Measurements from ENCODE around the gene SLIT1. TPM values are rescaled to one million over a fixed set of nuclear protein-coding genes. Genes with fewer than 3 reads are reported as not detected.

SLIT1 gene
- total RNA-seq, 4 donors from 2014 or later = 0.10 to 0.13 TPM; not detected in 2

- DNase-seq = no peak
- no peaks in the 10 kb centered on the region for H3K36me3 ChIP-seq
- in situ Hi-C loops (cut with MboI; ENCODE audit: low sequenced_read_pairs in 4 of 4) (no loop called here), intact Hi-C loops (cut with DNase I; ENCODE audit: low total_unique reads) (no loop called here)
- peaks cover 14 to 21% (median 16%) of the 10 kb centered on the region in 3 donors for H3K27me3 ChIP-seq
- H3K9me3 ChIP-seq = no peaks in the 10 kb centered on the region
- no peak overlapping the region for H3K4me3 ChIP-seq
- no peak overlapping the region for H3K27ac ChIP-seq
- no peak for ATAC-seq
- TF ChIP-seq, protein P1, sequence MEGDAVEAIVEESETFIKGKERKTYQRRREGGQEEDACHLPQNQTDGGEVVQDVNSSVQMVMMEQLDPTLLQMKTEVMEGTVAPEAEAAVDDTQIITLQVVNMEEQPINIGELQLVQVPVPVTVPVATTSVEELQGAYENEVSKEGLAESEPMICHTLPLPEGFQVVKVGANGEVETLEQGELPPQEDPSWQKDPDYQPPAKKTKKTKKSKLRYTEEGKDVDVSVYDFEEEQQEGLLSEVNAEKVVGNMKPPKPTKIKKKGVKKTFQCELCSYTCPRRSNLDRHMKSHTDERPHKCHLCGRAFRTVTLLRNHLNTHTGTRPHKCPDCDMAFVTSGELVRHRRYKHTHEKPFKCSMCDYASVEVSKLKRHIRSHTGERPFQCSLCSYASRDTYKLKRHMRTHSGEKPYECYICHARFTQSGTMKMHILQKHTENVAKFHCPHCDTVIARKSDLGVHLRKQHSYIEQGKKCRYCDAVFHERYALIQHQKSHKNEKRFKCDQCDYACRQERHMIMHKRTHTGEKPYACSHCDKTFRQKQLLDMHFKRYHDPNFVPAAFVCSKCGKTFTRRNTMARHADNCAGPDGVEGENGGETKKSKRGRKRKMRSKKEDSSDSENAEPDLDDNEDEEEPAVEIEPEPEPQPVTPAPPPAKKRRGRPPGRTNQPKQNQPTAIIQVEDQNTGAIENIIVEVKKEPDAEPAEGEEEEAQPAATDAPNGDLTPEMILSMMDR (IDR thresholded peaks at IDR 0.05 in 4 of 5, conservative IDR thresholded peaks at IDR 0.05 in 1 of 5) = no peak
- TF ChIP-seq POLR2A (IDR thresholded peaks at IDR 0.05) = no peak
- H3K4me1 ChIP-seq = no peaks in the 10 kb centered on the region
Measured at GRCh38 chr10:97192952-97193435, 7.2 kb upstream of the SLIT1 start.

DNA sequence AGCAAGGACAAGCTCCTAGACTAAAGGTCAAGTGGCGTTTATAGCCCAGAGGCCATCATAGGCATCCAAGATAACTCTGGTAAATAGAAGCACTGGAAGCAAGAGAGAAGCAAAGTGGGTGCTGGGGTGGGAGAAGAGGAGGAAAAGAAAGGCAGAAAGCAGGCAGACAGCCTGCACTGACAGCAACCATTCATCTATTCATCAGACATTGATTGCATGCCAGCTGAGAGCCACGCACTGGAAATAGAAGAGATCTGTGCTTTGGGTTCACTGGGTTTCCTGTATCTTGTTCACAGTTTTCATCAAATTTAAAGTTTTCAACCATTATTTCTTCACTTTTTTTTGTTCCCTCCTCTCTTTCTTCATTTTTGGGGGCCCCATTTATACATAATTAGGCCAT is 4.7 kb upstream of the SLIT1 start:
- intact Hi-C loops (cut with DNase I; ENCODE audit: low total_unique reads) (no loop called here), in situ Hi-C loops (cut with MboI; ENCODE audit: low sequenced_read_pairs in 4 of 4) (no loop called here)
- no peak overlapping the region for H3K4me3 ChIP-seq
- no peaks in the 10 kb centered on the region for H3K36me3 ChIP-seq
- H3K4me1 ChIP-seq = no peaks in the 10 kb centered on the region
- ATAC-seq = no peak
- no peak for DNase-seq
- H3K27ac ChIP-seq = no peak overlapping the region
- H3K27me3 ChIP-seq = peaks cover 22 to 27% (median 22%) of the 10 kb centered on the region in 3 donors
- no peak for TF ChIP-seq POLR2A (IDR thresholded peaks at IDR 0.05)
- TF ChIP-seq, protein P1 (IDR thresholded peaks at IDR 0.05 in 4 of 5, conservative IDR thresholded peaks at IDR 0.05 in 1 of 5) = no peak
- H3K9me3 ChIP-seq = no peaks in the 10 kb centered on the region

GRCh38 chr10:97188261-97188711 is 2.5 kb upstream of the SLIT1 start:
- intact Hi-C loops (cut with DNase I; ENCODE audit: low total_unique reads) = no loop called here
- in situ Hi-C loops (cut with MboI; ENCODE audit: low sequenced_read_pairs in 4 of 4) = no loop called here
- Histone ChIP-seq H3K4me3 (no peak overlapping the region), H3K27ac (no peak overlapping the region), H3K27me3 (peaks cover 28 to 35% (median 29%) of the 10 kb centered on the region in 3 donors), H3K4me1 (no peaks in the 10 kb centered on the region), H3K36me3 (no peaks in the 10 kb centered on the region), H3K9me3 (no peaks in the 10 kb centered on the region)
- DNase-seq (no peak), ATAC-seq (no peak)
- TF ChIP-seq, protein P1 (IDR thresholded peaks at IDR 0.05 in 4 of 5, conservative IDR thresholded peaks at IDR 0.05 in 1 of 5) = no peak
- no peak for TF ChIP-seq POLR2A (IDR thresholded peaks at IDR 0.05)

GRCh38 chr10:97186911-97187310 is 1.2 kb upstream of the SLIT1 start:
- H3K4me1 ChIP-seq = no peaks in the 10 kb centered on the region
- intact Hi-C loops (cut with DNase I; ENCODE audit: low total_unique reads) = no loop called here
- no peaks in the 10 kb centered on the region for H3K9me3 ChIP-seq
- no peak overlapping the region for H3K27ac ChIP-seq
- H3K27me3 ChIP-seq = peaks cover 28 to 35% (median 29%) of the 10 kb centered on the region in 3 donors
- in situ Hi-C loops (cut with MboI; ENCODE audit: low sequenced_read_pairs in 4 of 4) = no loop called here
- no peaks in the 10 kb centered on the region for H3K36me3 ChIP-seq
- DNase-seq = no peak
- TF ChIP-seq, protein P1 (IDR thresholded peaks at IDR 0.05 in 4 of 5, conservative IDR thresholded peaks at IDR 0.05 in 1 of 5) = no peak
- TF ChIP-seq POLR2A (IDR thresholded peaks at IDR 0.05) = no peak
- no peak for ATAC-seq
- no peak overlapping the region for H3K4me3 ChIP-seq

- Histone ChIP-seq H3K27ac (no peak overlapping the region), H3K27me3 (peaks cover 29 to 35% (median 31%) of the 10 kb centered on the region in 3 donors), H3K4me1 (no peaks in the 10 kb centered on the region), H3K36me3 (no peaks in the 10 kb centered on the region), H3K4me3 (no peak overlapping the region), H3K9me3 (no peaks in the 10 kb centered on the region)
- in situ Hi-C loops (cut with MboI; ENCODE audit: low sequenced_read_pairs in 4 of 4) = no loop called here
- TF ChIP-seq POLR2A (IDR thresholded peaks at IDR 0.05) = no peak
- TF ChIP-seq, protein P1 (IDR thresholded peaks at IDR 0.05 in 4 of 5, conservative IDR thresholded peaks at IDR 0.05 in 1 of 5) = no peak
- no peak for ATAC-seq
- DNase-seq = no peak
- intact Hi-C loops (cut with DNase I; ENCODE audit: low total_unique reads) = no loop called here
Measured at GRCh38 chr10:97184971-97185325, 811 bp downstream of the SLIT1 start.
